GM04504 (cell line): Measurements from ENCODE around the gene NPAS3.

Source experiments
- DNase-seq: peaks from one replicate; pipeline ENCODE4 v3.0.0-alpha.2; 2012; ENCODE audit warnings: low read depth

Gene NPAS3

GRCh38 chr14:33016613-33017012 lies 77.9 kb downstream of the NPAS3 start:
- no peak for DNase-seq

- DNase-seq, result no peak
Measured at GRCh38 chr14:33017016-33017415, 78.3 kb downstream of the NPAS3 start.

- DNase-seq, result no peak
Measured at GRCh38 chr14:33019346-33019745, 80.7 kb downstream of the NPAS3 start.

- DNase-seq, result peak; percentile 20
Measured at GRCh38 chr14:33026850-33027430, 88.3 kb downstream of the NPAS3 start.

GRCh38 chr14:33029511-33029910 lies 90.8 kb downstream of the NPAS3 start:
- DNase-seq, result no peak

- no peak for DNase-seq
Measured at GRCh38 chr14:33030386-33030785, 91.7 kb downstream of the NPAS3 start.

- no peak for DNase-seq
Measured at GRCh38 chr14:33035416-33036194, 96.9 kb downstream of the NPAS3 start.

GRCh38 chr14:33039311-33039710 lies 100.6 kb downstream of the NPAS3 start:
- DNase-seq, result no peak

- DNase-seq, result no peak
Measured at GRCh38 chr14:33040372-33041140, 101.9 kb downstream of the NPAS3 start.

- DNase-seq, result no peak
Measured at GRCh38 chr14:33042591-33042990, 103.9 kb downstream of the NPAS3 start.

- DNase-seq, result no peak
Measured at GRCh38 chr14:33045760-33046159, 107.1 kb downstream of the NPAS3 start.

- DNase-seq, result no peak
Measured at GRCh38 chr14:33052943-33053342, 114.3 kb downstream of the NPAS3 start.

- DNase-seq, result no peak
Measured at GRCh38 chr14:33056213-33056612, 117.5 kb downstream of the NPAS3 start.

GRCh38 chr14:33057585-33057984 lies 118.9 kb downstream of the NPAS3 start:
- no peak for DNase-seq

- no peak for DNase-seq
Measured at GRCh38 chr14:33061667-33062325, 123.1 kb downstream of the NPAS3 start.

- no peak for DNase-seq
Measured at GRCh38 chr14:33062476-33062875, 123.8 kb downstream of the NPAS3 start.

- peak; percentile 20 for DNase-seq
Measured at GRCh38 chr14:33062881-33063280, 124.2 kb downstream of the NPAS3 start.

- DNase-seq, result no peak
Measured at GRCh38 chr14:33063521-33063920, 124.8 kb downstream of the NPAS3 start.

- no peak for DNase-seq
Measured at GRCh38 chr14:33065634-33066033, 127.0 kb downstream of the NPAS3 start.

- DNase-seq, result no peak
Measured at GRCh38 chr14:33068040-33068439, 129.4 kb downstream of the NPAS3 start.

- DNase-seq, result no peak
Measured at GRCh38 chr14:33068626-33069025, 129.9 kb downstream of the NPAS3 start.

GRCh38 chr14:33070475-33070874 lies 131.8 kb downstream of the NPAS3 start:
- DNase-seq, result no peak

- no peak for DNase-seq
Measured at GRCh38 chr14:33073023-33073422, 134.3 kb downstream of the NPAS3 start.
